Transverse colon (tissue), 4 donors: ENCODE data around the gene NISCH. TPM values are rescaled to one million over a fixed set of nuclear protein-coding genes. Genes with fewer than 3 reads are reported as not detected.

Experiments
- DNase-seq: peaks from one replicate; pipeline ENCODE4 v3.0.0-alpha.2; 2019
- H3K27ac ChIP-seq, 4 donors: fragments of 200-600 bp; sonication (generic); 2 replicates each; pipeline ENCODE4 v1.5.1; 2016 to 2018; ENCODE audit warnings: inconsistent platforms in 4 of 4
- H3K27me3 ChIP-seq: fragments of 200-600 bp; sonication (generic); 2 replicates; pipeline ENCODE4 v1.5.1; 2017; ENCODE audit warnings: inconsistent platforms
- H3K36me3 ChIP-seq, 4 donors: fragments of 200-600 bp; sonication (generic); 2 replicates each; pipeline ENCODE4 v1.5.1; 2017 to 2019; ENCODE audit warnings: inconsistent platforms in 4 of 4
- H3K4me1 ChIP-seq, 4 donors: fragments of 200-600 bp; sonication (generic); 2 replicates each; pipeline ENCODE4 v1.5.1; 2017 to 2020; ENCODE audit warnings: inconsistent platforms in 4 of 4
- H3K4me3 ChIP-seq, 4 donors: fragments of 200-600 bp; sonication (generic); 1 replicate in 1 of 4; 2 replicates in 3 of 4; pipeline versions ENCODE4 v1.5.1 to v1.6.1; 2017 to 2019; ENCODE audit warnings: inconsistent platforms in 4 of 4
- H3K9me3 ChIP-seq, 2 donors: fragments of 200-600 bp; sonication (generic); 2 replicates each; pipeline ENCODE4 v1.5.1; 2017 to 2019; ENCODE audit warnings: inconsistent platforms in 2 of 2
- EP300 ChIP-seq: sonication (generic); formaldehyde crosslinking; IDR thresholded peaks from one replicate; pipeline ENCODE4 v1.6.1; 2017; ENCODE audit warnings: antibody characterized with exemption, low read depth
- POLR2A ChIP-seq: fragments of 450-650 bp; IDR thresholded peaks from one replicate; pipeline ENCODE4 v1.6.1; 2016; ENCODE audit warnings: antibody characterized with exemption, mild to moderate bottlenecking, moderate library complexity
- POLR2AphosphoS5 ChIP-seq, 3 donors: sonication (generic); formaldehyde crosslinking; IDR thresholded peaks; one replicate each; pipeline ENCODE4 v1.6.1; 2016; ENCODE audit warnings: antibody characterized with exemption in 3 of 3
- WGBS, 2 donors: methylation state at CpG; one replicate each; pipeline ENCODE4 v1.1.5; 2018; ENCODE audit warnings: low coverage in 1 of 2; 5-methylcytosine and 5-hydroxymethylcytosine counted together
- in situ Hi-C, 4 donors: fragments of 200-750 bp; cut with MboI; loops; one replicate each; pipeline versions ENCODE4 v1.15.0 to v1.15.1; 2017; ENCODE audit warnings: low sequenced_read_pairs in 3 of 4, low pct_ligation_motif_present in 1 of 4, low pct_unique_long_range_greater_than_20kb in 1 of 4
- intact Hi-C: fragments of 100-400 bp; cut with DNase I; formaldehyde crosslinking; loops from one replicate; pipeline ENCODE4 v1.15.1; 2023; ENCODE audit warnings: low total_unique reads
- total RNA-seq, 4 donors: library from RNA; depleted of rRNA; stranded (reverse); fragments of >200 nt; gene quantifications; one replicate each; pipeline ENCODE4 v1.1.0, GENCODE V29; 2016
- TF ChIP-seq, protein P1 (sequence below), 5 experiments: fragments of 200-600 bp in 3 of 5; fragments of 450-650 bp in 2 of 5; sonication (generic) in 3 of 5; IDR thresholded peaks; 1 replicate in 2 of 5; 2 replicates in 3 of 5; pipeline ENCODE4 v1.5.1; 2016 to 2017; ENCODE audit warnings: antibody characterized with exemption in 5 of 5, inconsistent platforms in 3 of 5, mild to moderate bottlenecking in 2 of 5, moderate library complexity in 1 of 5

Gene NISCH
- total RNA-seq: 100 to 1,000 TPM in 2 of 4 donors, 10 to 100 TPM in 2; 72.0 to 137 (median 98.6) TPM

DNA sequence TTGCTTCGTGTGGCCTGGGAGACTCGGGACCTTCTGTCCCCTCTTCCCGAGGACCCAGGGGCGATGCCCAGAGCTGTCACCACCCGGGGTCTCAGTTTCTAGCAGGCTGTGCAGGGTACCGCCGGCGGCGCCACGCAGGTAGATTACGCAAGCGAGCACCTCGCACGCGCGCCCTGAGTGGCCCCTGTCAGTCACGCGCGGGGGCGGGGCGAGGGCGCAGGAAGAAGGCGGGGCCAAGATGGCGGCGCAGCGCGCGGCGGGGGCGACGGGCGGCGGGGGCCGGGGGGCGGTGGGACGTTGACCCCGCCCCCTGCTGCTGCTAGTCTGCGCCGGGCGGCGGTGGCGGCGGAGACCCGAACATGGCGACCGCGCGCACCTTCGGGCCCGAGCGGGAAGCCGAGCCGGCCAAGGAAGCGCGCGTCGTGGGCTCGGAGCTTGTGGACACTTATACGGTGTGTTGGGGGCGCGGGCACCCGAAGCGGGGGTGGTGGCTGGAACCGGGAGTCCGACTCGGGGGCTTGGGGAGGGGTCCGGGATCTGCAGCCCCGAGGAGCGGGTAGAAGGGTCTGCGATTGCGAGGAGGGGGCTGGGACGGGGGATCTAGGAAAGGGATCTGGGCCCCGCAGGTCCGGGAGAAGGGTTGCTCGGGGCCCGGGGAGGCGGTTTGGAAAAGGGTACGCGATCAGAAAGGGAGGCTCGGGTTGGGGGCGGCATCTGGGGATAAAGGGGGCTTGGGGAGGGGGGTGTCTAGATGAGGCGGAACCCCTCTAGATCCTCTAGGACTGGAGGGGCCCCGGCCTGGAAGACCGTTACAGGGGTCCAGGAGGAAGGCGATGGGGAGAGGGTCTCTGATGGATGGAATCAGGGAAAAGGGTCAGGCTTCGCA is at the start of gene NISCH:
Gene NISCH (plus strand): TSS at position 322 of the 886 bp plus-strand sequence. CDS start 38 bp downstream, at position 360.
- Histone ChIP-seq H3K4me1 (peaks cover 13 to 30% (median 17%) of the 10 kb centered on the region in 4 donors), H3K27ac (peak within 1 kb of the TSS; percentile 88 to 92 (median 90)), H3K9me3 (no peaks in the 10 kb centered on the region), H3K4me3 (peak within 1 kb of the TSS; percentile 86 to 99 (median 94)), H3K27me3 (no peaks in the 10 kb centered on the region), H3K36me3 (peaks cover 0 to 13% (median 1%) of the 10 kb centered on the region in 4 donors)
- peak; percentile 52 to 88 (median 71) for TF ChIP-seq POLR2AphosphoS5 (IDR thresholded peaks at IDR 0.05)
- TF ChIP-seq EP300: no peak
- TF ChIP-seq POLR2A: peak; percentile 71
- 1 to 12% methylated on average over 3 to 48 of the region's 86 CpGs for WGBS, 2 donors
- intact Hi-C loops: no loop called here
- in situ Hi-C loops: no loop called here
- peak; percentile 94 for DNase-seq

GRCh38 chr3:52406231-52406661 is 49.2 kb upstream of the NISCH start:
- no peak overlapping the region for H3K4me3 ChIP-seq
- no peaks in the 10 kb centered on the region for H3K9me3 ChIP-seq
- H3K4me1 ChIP-seq: peaks cover 19 to 35% (median 30%) of the 10 kb centered on the region in 4 donors
- TF ChIP-seq EP300: no peak
- peak in 1 of 3 donors; percentile 6 for TF ChIP-seq POLR2AphosphoS5 (IDR thresholded peaks at IDR 0.05)
- H3K27ac ChIP-seq: peak overlapping the region; percentile 54 to 78 (median 68)
- H3K36me3 ChIP-seq: peaks cover 0 to 30% (median 14%) of the 10 kb centered on the region in 4 donors
- in situ Hi-C loops: no loop called here
- intact Hi-C loops: no loop called here
- WGBS, 2 donors: 50% methylated on average over 2 of the region's 11 CpGs; no CpG with 5 or more reads in 1 of the 2 donors
- no peaks in the 10 kb centered on the region for H3K27me3 ChIP-seq
- DNase-seq: peak; percentile 78

GRCh38 chr3:52406791-52407510 is 48.5 kb upstream of the NISCH start:
- no peak for DNase-seq
- TF ChIP-seq EP300: no peak
- TF ChIP-seq POLR2AphosphoS5 (IDR thresholded peaks at IDR 0.05): no peak
- TF ChIP-seq, protein P1, sequence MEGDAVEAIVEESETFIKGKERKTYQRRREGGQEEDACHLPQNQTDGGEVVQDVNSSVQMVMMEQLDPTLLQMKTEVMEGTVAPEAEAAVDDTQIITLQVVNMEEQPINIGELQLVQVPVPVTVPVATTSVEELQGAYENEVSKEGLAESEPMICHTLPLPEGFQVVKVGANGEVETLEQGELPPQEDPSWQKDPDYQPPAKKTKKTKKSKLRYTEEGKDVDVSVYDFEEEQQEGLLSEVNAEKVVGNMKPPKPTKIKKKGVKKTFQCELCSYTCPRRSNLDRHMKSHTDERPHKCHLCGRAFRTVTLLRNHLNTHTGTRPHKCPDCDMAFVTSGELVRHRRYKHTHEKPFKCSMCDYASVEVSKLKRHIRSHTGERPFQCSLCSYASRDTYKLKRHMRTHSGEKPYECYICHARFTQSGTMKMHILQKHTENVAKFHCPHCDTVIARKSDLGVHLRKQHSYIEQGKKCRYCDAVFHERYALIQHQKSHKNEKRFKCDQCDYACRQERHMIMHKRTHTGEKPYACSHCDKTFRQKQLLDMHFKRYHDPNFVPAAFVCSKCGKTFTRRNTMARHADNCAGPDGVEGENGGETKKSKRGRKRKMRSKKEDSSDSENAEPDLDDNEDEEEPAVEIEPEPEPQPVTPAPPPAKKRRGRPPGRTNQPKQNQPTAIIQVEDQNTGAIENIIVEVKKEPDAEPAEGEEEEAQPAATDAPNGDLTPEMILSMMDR (IDR thresholded peaks at IDR 0.05): no peak
- no peak for TF ChIP-seq POLR2A
- H3K36me3 ChIP-seq: peaks cover 0 to 25% (median 10%) of the 10 kb centered on the region in 4 donors
- 90 to 93% methylated on average over 2 to 20 of the region's 20 CpGs for WGBS, 2 donors
- no peaks in the 10 kb centered on the region for H3K27me3 ChIP-seq
- in situ Hi-C loops (no loop called here), intact Hi-C loops (no loop called here)
- H3K4me3 ChIP-seq: no peak overlapping the region
- H3K9me3 ChIP-seq: no peaks in the 10 kb centered on the region
- peak overlapping the region; percentile 54 to 78 (median 68) for H3K27ac ChIP-seq
- H3K4me1 ChIP-seq: peaks cover 19 to 42% (median 37%) of the 10 kb centered on the region in 4 donors

DNA sequence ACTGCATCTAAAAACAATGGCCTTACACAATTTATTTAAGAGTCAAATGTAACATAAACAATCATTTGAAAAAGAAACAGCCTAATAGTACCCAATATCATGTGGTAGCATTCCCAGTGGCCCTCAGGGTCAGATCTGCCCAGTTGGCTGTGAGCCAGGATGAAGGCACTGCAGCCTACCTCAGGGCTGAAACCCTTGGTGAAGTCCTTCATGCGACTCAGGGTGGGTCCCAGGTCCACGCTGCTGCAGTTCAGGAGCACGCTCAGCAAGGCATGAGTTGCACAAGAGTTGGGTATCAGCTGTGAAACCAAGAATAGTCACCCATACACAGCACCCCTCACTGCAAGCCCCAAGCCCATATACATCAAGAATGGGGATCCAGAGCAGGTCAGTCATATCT is 47.6 kb upstream of the NISCH start:
- Histone ChIP-seq H3K9me3 (no peaks in the 10 kb centered on the region), H3K4me3 (no peak overlapping the region), H3K27me3 (no peaks in the 10 kb centered on the region), H3K4me1 (peaks cover 22 to 49% (median 45%) of the 10 kb centered on the region in 4 donors), H3K36me3 (peaks cover 0 to 17% (median 7%) of the 10 kb centered on the region in 4 donors), H3K27ac (no peak overlapping the region)
- intact Hi-C loops: no loop called here
- no peak for DNase-seq
- TF ChIP-seq POLR2AphosphoS5 (IDR thresholded peaks at IDR 0.05) (no peak), POLR2A (no peak), EP300 (no peak)
- TF ChIP-seq, protein P1 (IDR thresholded peaks at IDR 0.05): no peak
- WGBS, 2 donors: 100% methylated on average over 2 of the region's 3 CpGs; no CpG with 5 or more reads in 1 of the 2 donors
- in situ Hi-C loops: no loop called here
